Activated B cell treated with CpG ODN at 0.5 μM for 24 hours (primary cell): ENCODE data around the gene PTGFRN. TPM values are rescaled to one million over a fixed set of nuclear protein-coding genes. Genes with fewer than 3 reads are reported as not detected.

Experiments used
- ATAC-seq: fragments of 200-7000 bp; cut with Tn5 transposase; one replicate; pipeline ENCODE4 v1.10.0; 2021; ENCODE audit warnings: low read depth, mild to moderate bottlenecking, moderate library complexity
- CTCF ChIA-PET: fragments of 350-600 bp; sonication (Branson Sonifier 250); formaldehyde crosslinking; loops from one replicate; lab custom pipeline; 2021; ENCODE audit warnings: antibody characterized with exemption; lab: Charles Lee
- POLR2A ChIA-PET: fragments of 350-600 bp; sonication (Branson Sonifier 250); formaldehyde crosslinking; loops from one replicate; lab custom pipeline; 2021; ENCODE audit warnings: antibody characterized with exemption; lab: Charles Lee
- DNase-seq: peaks from one replicate; pipeline ENCODE4 v3.0.0; 2022
- H3K27ac Mint-ChIP-seq: one replicate; pipeline ENCODE4 v1.8.0; 2020; ENCODE audit warnings: mixed read lengths
- H3K27me3 Mint-ChIP-seq: one replicate; pipeline ENCODE4 v1.8.0; 2021; ENCODE audit warnings: mixed read lengths
- H3K36me3 Mint-ChIP-seq: one replicate; pipeline ENCODE4 v1.8.0; 2021; ENCODE audit warnings: low read depth, mixed read lengths
- H3K4me1 Mint-ChIP-seq: one replicate; pipeline ENCODE4 v1.8.0; 2021; ENCODE audit warnings: mixed read lengths
- H3K4me3 Mint-ChIP-seq: one replicate; pipeline ENCODE4 v1.8.0; 2020; ENCODE audit warnings: mild to moderate bottlenecking, mixed read lengths
- H3K9me3 Mint-ChIP-seq: one replicate; pipeline ENCODE4 v1.8.0; 2020; ENCODE audit warnings: mixed read lengths
- CTCF ChIP-seq: fragments of 200-600 bp; IDR thresholded peaks from one replicate; pipeline ENCODE4 v1.8.0; 2022; ENCODE audit warnings: antibody characterized with exemption, mild to moderate bottlenecking
- intact Hi-C: fragments of 100-400 bp; cut with micrococcal nuclease; formaldehyde crosslinking; loops from one replicate; pipeline ENCODE4 v1.15.1; 2024
- total RNA-seq: library from RNA; stranded (reverse); gene quantifications from 2 replicates; pipeline ENCODE4 v1.2.3, GENCODE V29; 2022

PTGFRN gene
- total RNA-seq, 1 donor from 2014 or later, result not detected

- Mint-ChIP-seq H3K4me3 (no peak overlapping the region), H3K27ac (no peak overlapping the region), H3K9me3 (peaks cover 3% of the 10 kb centered on the region), H3K4me1 (no peaks in the 10 kb centered on the region), H3K36me3 (no peaks in the 10 kb centered on the region), H3K27me3 (peaks cover 10% of the 10 kb centered on the region)
- POLR2A ChIA-PET, result no interaction called here
- DNase-seq (no peak), ATAC-seq (no peak)
- intact Hi-C loops, result no loop called here
- TF ChIP-seq CTCF, result no peak
- CTCF ChIA-PET, result no interaction called here
Observed at GRCh38 chr1:116902027-116902426, 7.7 kb upstream of the PTGFRN start.

- peaks cover 15% of the 10 kb centered on the region for H3K27me3 Mint-ChIP-seq
- no peaks in the 10 kb centered on the region for H3K4me1 Mint-ChIP-seq
- ChIA-PET POLR2A (no interaction called here), CTCF (no interaction called here)
- no peaks in the 10 kb centered on the region for H3K36me3 Mint-ChIP-seq
- no peak overlapping the region for H3K4me3 Mint-ChIP-seq
- intact Hi-C loops, result no loop called here
- H3K27ac Mint-ChIP-seq, result no peak overlapping the region
- DNase-seq, result no peak
- TF ChIP-seq CTCF, result no peak
- ATAC-seq, result no peak
- peaks cover 3% of the 10 kb centered on the region for H3K9me3 Mint-ChIP-seq
Observed at GRCh38 chr1:116902723-116903383, 6.9 kb upstream of the PTGFRN start.

- H3K27me3 Mint-ChIP-seq, result peaks cover 27% of the 10 kb centered on the region
- no peak for DNase-seq
- no peak overlapping the region for H3K4me3 Mint-ChIP-seq
Observed at GRCh38 chr1:116904791-116905320, 4.9 kb upstream of the PTGFRN start.

GRCh38 chr1:116906812-116907211 is 2.9 kb upstream of the PTGFRN start:
- POLR2A ChIA-PET, result no interaction called here
- TF ChIP-seq CTCF, result no peak
- DNase-seq, result no peak
- Mint-ChIP-seq H3K4me1 (peaks cover 4% of the 10 kb centered on the region), H3K27me3 (peaks cover 24% of the 10 kb centered on the region), H3K27ac (no peak overlapping the region), H3K4me3 (no peak overlapping the region), H3K36me3 (no peaks in the 10 kb centered on the region), H3K9me3 (no peaks in the 10 kb centered on the region)
- CTCF ChIA-PET, result no interaction called here
- intact Hi-C loops, result no loop called here
- ATAC-seq, result no peak

More at GRCh38 chr1:116904791-116905320, 4.9 kb upstream of the PTGFRN start:
- Mint-ChIP-seq H3K27ac (no peak overlapping the region), H3K36me3 (no peaks in the 10 kb centered on the region), H3K4me1 (peaks cover 4% of the 10 kb centered on the region), H3K9me3 (no peaks in the 10 kb centered on the region)
- no peak for ATAC-seq
- POLR2A ChIA-PET, result no interaction called here
- TF ChIP-seq CTCF, result no peak
- intact Hi-C loops, result no loop called here
- CTCF ChIA-PET, result no interaction called here

- no peak for ATAC-seq
- ChIA-PET CTCF (no interaction called here), POLR2A (no interaction called here)
- peaks cover 4% of the 10 kb centered on the region for H3K4me1 Mint-ChIP-seq
- no peaks in the 10 kb centered on the region for H3K36me3 Mint-ChIP-seq
- peaks cover 22% of the 10 kb centered on the region for H3K27me3 Mint-ChIP-seq
- DNase-seq, result no peak
- intact Hi-C loops, result no loop called here
- H3K27ac Mint-ChIP-seq, result no peak overlapping the region
- no peak for TF ChIP-seq CTCF
- H3K4me3 Mint-ChIP-seq, result no peak overlapping the region
- no peaks in the 10 kb centered on the region for H3K9me3 Mint-ChIP-seq
Observed at GRCh38 chr1:116907351-116907750, 2.4 kb upstream of the PTGFRN start.
